ENCODE results near the gene SERPINC1. TPM values are rescaled to one million over a fixed set of nuclear protein-coding genes. Genes with fewer than 3 reads are reported as not detected.

SERPINC1 gene
- total and polyA plus RNA-seq, 2 of the 8 experiments (the other 6 are each of a cell fraction or from before 2014, with no cell fraction given), result 0.08 TPM; not detected in 1

DNA sequence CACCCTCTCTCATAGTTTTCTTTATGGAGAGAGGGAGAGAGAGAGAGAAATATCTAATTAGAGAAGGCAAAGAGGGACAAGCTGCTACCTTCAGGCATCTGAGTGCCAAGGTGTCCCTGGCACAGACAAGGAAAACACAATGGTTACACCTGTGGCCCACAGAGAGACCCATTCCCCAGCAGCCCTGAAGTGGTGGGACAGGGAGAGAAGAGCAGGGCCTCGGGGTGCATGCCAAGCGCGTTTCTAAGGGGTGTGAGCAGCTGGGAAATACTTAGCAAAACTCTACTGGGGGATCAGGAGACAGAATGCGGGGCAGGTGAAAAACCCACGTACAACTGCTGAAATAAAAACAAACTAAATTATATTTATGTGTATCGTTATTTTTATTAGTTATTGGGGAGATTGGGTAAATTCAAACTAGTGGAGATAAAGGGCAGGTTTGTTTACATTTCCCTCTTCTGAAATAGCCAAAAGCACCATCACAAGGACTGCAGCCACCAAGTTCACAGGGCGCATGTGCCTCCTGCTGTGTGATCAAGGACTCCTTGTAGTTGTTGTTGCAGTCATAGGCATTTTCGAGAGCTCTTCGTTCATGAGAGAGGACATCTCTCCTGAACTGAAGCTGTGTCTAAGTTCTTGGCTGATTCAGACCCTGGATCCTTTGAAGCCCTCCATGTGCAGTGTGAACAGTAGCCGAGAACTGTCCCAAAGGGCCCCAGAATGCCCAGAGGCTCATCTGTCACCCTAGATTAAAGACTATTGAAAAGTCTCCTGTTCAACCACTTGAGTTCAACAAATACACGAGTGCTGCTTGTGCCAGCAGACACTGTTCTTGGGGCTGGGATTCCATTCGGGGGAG lies 737 bp upstream of the SERPINC1 start (continued):
- TF ChIP-seq, protein P1, sequence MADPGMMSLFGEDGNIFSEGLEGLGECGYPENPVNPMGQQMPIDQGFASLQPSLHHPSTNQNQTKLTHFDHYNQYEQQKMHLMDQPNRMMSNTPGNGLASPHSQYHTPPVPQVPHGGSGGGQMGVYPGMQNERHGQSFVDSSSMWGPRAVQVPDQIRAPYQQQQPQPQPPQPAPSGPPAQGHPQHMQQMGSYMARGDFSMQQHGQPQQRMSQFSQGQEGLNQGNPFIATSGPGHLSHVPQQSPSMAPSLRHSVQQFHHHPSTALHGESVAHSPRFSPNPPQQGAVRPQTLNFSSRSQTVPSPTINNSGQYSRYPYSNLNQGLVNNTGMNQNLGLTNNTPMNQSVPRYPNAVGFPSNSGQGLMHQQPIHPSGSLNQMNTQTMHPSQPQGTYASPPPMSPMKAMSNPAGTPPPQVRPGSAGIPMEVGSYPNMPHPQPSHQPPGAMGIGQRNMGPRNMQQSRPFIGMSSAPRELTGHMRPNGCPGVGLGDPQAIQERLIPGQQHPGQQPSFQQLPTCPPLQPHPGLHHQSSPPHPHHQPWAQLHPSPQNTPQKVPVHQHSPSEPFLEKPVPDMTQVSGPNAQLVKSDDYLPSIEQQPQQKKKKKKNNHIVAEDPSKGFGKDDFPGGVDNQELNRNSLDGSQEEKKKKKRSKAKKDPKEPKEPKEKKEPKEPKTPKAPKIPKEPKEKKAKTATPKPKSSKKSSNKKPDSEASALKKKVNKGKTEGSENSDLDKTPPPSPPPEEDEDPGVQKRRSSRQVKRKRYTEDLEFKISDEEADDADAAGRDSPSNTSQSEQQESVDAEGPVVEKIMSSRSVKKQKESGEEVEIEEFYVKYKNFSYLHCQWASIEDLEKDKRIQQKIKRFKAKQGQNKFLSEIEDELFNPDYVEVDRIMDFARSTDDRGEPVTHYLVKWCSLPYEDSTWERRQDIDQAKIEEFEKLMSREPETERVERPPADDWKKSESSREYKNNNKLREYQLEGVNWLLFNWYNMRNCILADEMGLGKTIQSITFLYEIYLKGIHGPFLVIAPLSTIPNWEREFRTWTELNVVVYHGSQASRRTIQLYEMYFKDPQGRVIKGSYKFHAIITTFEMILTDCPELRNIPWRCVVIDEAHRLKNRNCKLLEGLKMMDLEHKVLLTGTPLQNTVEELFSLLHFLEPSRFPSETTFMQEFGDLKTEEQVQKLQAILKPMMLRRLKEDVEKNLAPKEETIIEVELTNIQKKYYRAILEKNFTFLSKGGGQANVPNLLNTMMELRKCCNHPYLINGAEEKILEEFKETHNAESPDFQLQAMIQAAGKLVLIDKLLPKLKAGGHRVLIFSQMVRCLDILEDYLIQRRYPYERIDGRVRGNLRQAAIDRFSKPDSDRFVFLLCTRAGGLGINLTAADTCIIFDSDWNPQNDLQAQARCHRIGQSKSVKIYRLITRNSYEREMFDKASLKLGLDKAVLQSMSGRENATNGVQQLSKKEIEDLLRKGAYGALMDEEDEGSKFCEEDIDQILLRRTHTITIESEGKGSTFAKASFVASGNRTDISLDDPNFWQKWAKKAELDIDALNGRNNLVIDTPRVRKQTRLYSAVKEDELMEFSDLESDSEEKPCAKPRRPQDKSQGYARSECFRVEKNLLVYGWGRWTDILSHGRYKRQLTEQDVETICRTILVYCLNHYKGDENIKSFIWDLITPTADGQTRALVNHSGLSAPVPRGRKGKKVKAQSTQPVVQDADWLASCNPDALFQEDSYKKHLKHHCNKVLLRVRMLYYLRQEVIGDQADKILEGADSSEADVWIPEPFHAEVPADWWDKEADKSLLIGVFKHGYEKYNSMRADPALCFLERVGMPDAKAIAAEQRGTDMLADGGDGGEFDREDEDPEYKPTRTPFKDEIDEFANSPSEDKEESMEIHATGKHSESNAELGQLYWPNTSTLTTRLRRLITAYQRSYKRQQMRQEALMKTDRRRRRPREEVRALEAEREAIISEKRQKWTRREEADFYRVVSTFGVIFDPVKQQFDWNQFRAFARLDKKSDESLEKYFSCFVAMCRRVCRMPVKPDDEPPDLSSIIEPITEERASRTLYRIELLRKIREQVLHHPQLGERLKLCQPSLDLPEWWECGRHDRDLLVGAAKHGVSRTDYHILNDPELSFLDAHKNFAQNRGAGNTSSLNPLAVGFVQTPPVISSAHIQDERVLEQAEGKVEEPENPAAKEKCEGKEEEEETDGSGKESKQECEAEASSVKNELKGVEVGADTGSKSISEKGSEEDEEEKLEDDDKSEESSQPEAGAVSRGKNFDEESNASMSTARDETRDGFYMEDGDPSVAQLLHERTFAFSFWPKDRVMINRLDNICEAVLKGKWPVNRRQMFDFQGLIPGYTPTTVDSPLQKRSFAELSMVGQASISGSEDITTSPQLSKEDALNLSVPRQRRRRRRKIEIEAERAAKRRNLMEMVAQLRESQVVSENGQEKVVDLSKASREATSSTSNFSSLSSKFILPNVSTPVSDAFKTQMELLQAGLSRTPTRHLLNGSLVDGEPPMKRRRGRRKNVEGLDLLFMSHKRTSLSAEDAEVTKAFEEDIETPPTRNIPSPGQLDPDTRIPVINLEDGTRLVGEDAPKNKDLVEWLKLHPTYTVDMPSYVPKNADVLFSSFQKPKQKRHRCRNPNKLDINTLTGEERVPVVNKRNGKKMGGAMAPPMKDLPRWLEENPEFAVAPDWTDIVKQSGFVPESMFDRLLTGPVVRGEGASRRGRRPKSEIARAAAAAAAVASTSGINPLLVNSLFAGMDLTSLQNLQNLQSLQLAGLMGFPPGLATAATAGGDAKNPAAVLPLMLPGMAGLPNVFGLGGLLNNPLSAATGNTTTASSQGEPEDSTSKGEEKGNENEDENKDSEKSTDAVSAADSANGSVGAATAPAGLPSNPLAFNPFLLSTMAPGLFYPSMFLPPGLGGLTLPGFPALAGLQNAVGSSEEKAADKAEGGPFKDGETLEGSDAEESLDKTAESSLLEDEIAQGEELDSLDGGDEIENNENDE (IDR thresholded peaks at IDR 0.05; ENCODE audit: insufficient replicate concordance, low read length), result no peak
- TF ChIP-seq SP1 (IDR thresholded peaks at IDR 0.05; ENCODE audit: low read depth, low read length) (no peak), ASH2L (IDR thresholded peaks at IDR 0.05; ENCODE audit: low read length) (no peak), EGR1 (IDR thresholded peaks at IDR 0.05; ENCODE audit: borderline replicate concordance, low read depth, low read length) (no peak), GTF2F1 (IDR thresholded peaks at IDR 0.05; ENCODE audit: borderline replicate concordance, low read depth, low read length) (no peak), CBX8 (IDR thresholded peaks at IDR 0.05; ENCODE audit: borderline replicate concordance, low read depth, low read length) (no peak), CTBP2 (IDR thresholded peaks at IDR 0.05; ENCODE audit: borderline replicate concordance, insufficient read depth, insufficient read length, low read length) (no peak)
- TF ChIP-seq, protein P2, sequence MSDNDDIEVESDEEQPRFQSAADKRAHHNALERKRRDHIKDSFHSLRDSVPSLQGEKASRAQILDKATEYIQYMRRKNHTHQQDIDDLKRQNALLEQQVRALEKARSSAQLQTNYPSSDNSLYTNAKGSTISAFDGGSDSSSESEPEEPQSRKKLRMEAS (IDR thresholded peaks at IDR 0.05), result no peak

Data from H1 (cell line).